Neural cell (in vitro differentiated cells): Measurements from ENCODE around the gene TTC19. TPM values are rescaled to one million over a fixed set of nuclear protein-coding genes. Genes with fewer than 3 reads are reported as not detected.

Experiments
- H2AFZ ChIP-seq: fragments of 200-600, 300-800 bp; sonication (generic), shearing (Covaris generic); 2 replicates; pipeline ENCODE4 v1.6.0; 2014; ENCODE audit warnings: low read depth, mild to moderate bottlenecking, antibody characterized with exemption, low read length, moderate library complexity
- H3F3A ChIP-seq: fragments of 200-600 bp; shearing (Covaris generic); 2 replicates; pipeline ENCODE4 v1.6.1; 2016; ENCODE audit warnings: mild to moderate bottlenecking, moderate library complexity, mixed read lengths, antibody characterized with exemption, low read length; ENCODE audit not compliant: insufficient read depth, poor library complexity, severe bottlenecking
- H3K27ac ChIP-seq: fragments of 200-600, 300-800 bp; sonication (generic), shearing (Covaris generic); 2 replicates; pipeline ENCODE4 v1.5.1; 2014; ENCODE audit warnings: mild to moderate bottlenecking, low read length, moderate library complexity
- H3K27me3 ChIP-seq: fragments of 300-800, 200-600 bp; sonication (generic), shearing (Covaris generic); 2 replicates; pipeline ENCODE4 v1.6.0; 2014; ENCODE audit warnings: mild to moderate bottlenecking, low read depth, low read length, moderate library complexity; ENCODE audit not compliant: insufficient read depth
- H3K36me3 ChIP-seq: fragments of 300-800, 200-600 bp; sonication (generic), shearing (Covaris generic); 2 replicates; pipeline ENCODE4 v1.5.1; 2014; ENCODE audit warnings: mild to moderate bottlenecking, antibody characterized with exemption, low read length, moderate library complexity; ENCODE audit not compliant: insufficient read depth
- H3K4me2 ChIP-seq: fragments of 300-800, 200-600 bp; sonication (generic), shearing (Covaris generic); 2 replicates; pipeline ENCODE4 v1.6.0; 2014; ENCODE audit warnings: mild to moderate bottlenecking, low read length
- H3K4me3 ChIP-seq: fragments of 300-800, 200-600 bp; sonication (generic), shearing (Covaris generic); 2 replicates; pipeline ENCODE4 v1.5.1; 2014; ENCODE audit warnings: mild to moderate bottlenecking, low read length, moderate library complexity
- H3K79me2 ChIP-seq: fragments of 200-600 bp; shearing (Covaris generic); replicated peaks from 2 replicates; pipeline ENCODE4 v1.6.0; 2014; ENCODE audit warnings: mild to moderate bottlenecking, low read length, moderate library complexity; ENCODE audit not compliant: insufficient read depth
- H3K9ac ChIP-seq: fragments of 300-800, 200-600 bp; sonication (generic), shearing (Covaris generic); 2 replicates; pipeline ENCODE4 v1.6.1; 2016; ENCODE audit warnings: mild to moderate bottlenecking, low read length, mixed read lengths
- H3K9me2 ChIP-seq: fragments of 200-600 bp; shearing (Covaris generic); 2 replicates; pipeline ENCODE4 v1.6.1; 2016; ENCODE audit warnings: mild to moderate bottlenecking, low read length, mixed read lengths; ENCODE audit not compliant: insufficient read depth
- H3K9me3 ChIP-seq: fragments of 200-600, 300-800 bp; sonication (generic), shearing (Covaris generic); 2 replicates; pipeline ENCODE4 v1.6.1; 2016; ENCODE audit warnings: mild to moderate bottlenecking, mixed run types, low read length, moderate library complexity, mixed read lengths
- H4K20me1 ChIP-seq: fragments of 200-600 bp; shearing (Covaris generic); 2 replicates; pipeline ENCODE4 v1.6.1; 2016; ENCODE audit warnings: mild to moderate bottlenecking, mixed run types; ENCODE audit not compliant: insufficient read depth
- EP300 ChIP-seq: fragments of 450-650 bp; conservative IDR thresholded peaks from 2 replicates; pipeline ENCODE4 v1.6.1; 2014; ENCODE audit warnings: antibody characterized with exemption, mild to moderate bottlenecking, moderate library complexity; ENCODE audit not compliant: poor library complexity, severe bottlenecking
- EZH2 ChIP-seq: fragments of 200-600, 300-800 bp; shearing (Covaris generic), sonication (generic); IDR thresholded peaks from 2 replicates; pipeline ENCODE4 v1.6.1; 2014; ENCODE audit warnings: antibody characterized with exemption, low read length, borderline replicate concordance, mild to moderate bottlenecking; ENCODE audit not compliant: insufficient read depth, poor library complexity, severe bottlenecking
- MXI1 ChIP-seq: fragments of 450-650 bp; conservative IDR thresholded peaks from 2 replicates; pipeline ENCODE4 v1.6.1; 2014; ENCODE audit warnings: antibody characterized with exemption, mild to moderate bottlenecking; ENCODE audit not compliant: poor library complexity, severe bottlenecking
- POLR2AphosphoS5 ChIP-seq: IDR thresholded peaks from 2 replicates; pipeline ENCODE4 v1.6.1; 2012
- RAD21 ChIP-seq: fragments of 450-650 bp; conservative IDR thresholded peaks from 2 replicates; pipeline ENCODE4 v1.6.1; 2014; ENCODE audit warnings: antibody characterized with exemption, mild to moderate bottlenecking, moderate library complexity
- SMC3 ChIP-seq: fragments of 450-650 bp; conservative IDR thresholded peaks from 2 replicates; pipeline ENCODE4 v1.6.1; 2014; ENCODE audit warnings: antibody characterized with exemption, mild to moderate bottlenecking, moderate library complexity; ENCODE audit not compliant: poor library complexity
- TAF1 ChIP-seq: IDR thresholded peaks from 2 replicates; pipeline ENCODE4 v1.6.1; 2012; ENCODE audit warnings: low read depth
- polyA plus RNA-seq: library from polyadenylated mRNA; depleted of rRNA; stranded (reverse); fragments of >200 nt; gene quantifications from 2 replicates; pipeline ENCODE4 v1.2.3, GENCODE V29; 2014
- TF ChIP-seq, protein P1 (sequence below): IDR thresholded peaks from 2 replicates; pipeline ENCODE4 v1.6.1; 2012; ENCODE audit warnings: borderline replicate concordance
- TF ChIP-seq, protein P2 (sequence below): fragments of 450-650 bp; IDR thresholded peaks from 2 replicates; pipeline ENCODE4 v1.5.1; 2014; ENCODE audit warnings: antibody characterized with exemption, mild to moderate bottlenecking, moderate library complexity; ENCODE audit not compliant: poor library complexity, severe bottlenecking

Gene TTC19
- polyA plus RNA-seq, 1 donor from 2014 or later, result 97.8 TPM

DNA sequence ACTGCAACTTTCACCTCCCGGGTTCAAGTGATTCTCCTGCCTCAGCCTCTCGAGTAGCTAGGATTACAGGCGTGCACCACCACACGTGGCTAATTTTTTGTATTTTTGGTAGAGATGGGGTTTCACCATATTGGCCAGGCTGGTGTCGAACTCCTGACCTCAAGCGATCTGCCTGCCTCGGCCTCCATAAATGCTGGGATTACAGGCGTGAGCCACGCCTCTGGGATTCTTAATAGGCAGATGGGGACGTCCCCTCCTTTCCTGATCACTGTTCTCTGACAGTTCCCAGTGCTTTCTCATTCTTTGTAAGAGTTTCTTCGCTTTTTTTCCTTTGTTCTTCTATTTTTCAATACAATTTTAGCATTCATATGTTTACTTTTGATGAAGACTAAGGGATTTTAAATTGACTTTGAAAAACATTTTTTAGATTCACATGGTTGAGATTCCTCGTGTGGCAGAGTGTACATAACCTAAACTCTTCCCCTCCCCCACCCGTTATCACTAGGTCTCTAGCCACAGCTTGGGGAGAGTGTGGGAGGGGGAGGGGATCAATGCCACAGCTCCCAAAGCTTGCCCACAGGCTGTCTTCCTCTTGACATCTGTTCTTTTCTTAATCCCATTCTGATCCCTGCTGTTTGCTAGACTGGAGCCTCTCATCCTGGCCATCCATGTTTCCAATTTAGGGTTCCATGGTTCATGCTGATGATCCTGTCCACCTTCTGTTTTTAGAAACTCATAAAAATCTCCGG is 43.7 kb upstream of the TTC19 start:
- no peaks in the 10 kb centered on the region for H3K9me3 ChIP-seq
- no peaks in the 10 kb centered on the region for H3K27me3 ChIP-seq
- H3K36me3 ChIP-seq, result no peaks in the 10 kb centered on the region
- no peak overlapping the region for H3K4me3 ChIP-seq
- H3K4me2 ChIP-seq, result no peak overlapping the region
- no peaks in the 10 kb centered on the region for H3K9me2 ChIP-seq
- H4K20me1 ChIP-seq, result no peaks in the 10 kb centered on the region
- no peaks in the 10 kb centered on the region for H3K79me2 ChIP-seq
- no peak overlapping the region for H2AFZ ChIP-seq
- H3K27ac ChIP-seq, result no peak overlapping the region
- no peak overlapping the region for H3K9ac ChIP-seq
- H3F3A ChIP-seq, result no peaks in the 10 kb centered on the region
- TF ChIP-seq RAD21 (no peak), SMC3 (no peak), EZH2 (no peak), MXI1 (no peak), POLR2AphosphoS5 (no peak), EP300 (no peak), TAF1 (no peak)
- TF ChIP-seq, protein P1, sequence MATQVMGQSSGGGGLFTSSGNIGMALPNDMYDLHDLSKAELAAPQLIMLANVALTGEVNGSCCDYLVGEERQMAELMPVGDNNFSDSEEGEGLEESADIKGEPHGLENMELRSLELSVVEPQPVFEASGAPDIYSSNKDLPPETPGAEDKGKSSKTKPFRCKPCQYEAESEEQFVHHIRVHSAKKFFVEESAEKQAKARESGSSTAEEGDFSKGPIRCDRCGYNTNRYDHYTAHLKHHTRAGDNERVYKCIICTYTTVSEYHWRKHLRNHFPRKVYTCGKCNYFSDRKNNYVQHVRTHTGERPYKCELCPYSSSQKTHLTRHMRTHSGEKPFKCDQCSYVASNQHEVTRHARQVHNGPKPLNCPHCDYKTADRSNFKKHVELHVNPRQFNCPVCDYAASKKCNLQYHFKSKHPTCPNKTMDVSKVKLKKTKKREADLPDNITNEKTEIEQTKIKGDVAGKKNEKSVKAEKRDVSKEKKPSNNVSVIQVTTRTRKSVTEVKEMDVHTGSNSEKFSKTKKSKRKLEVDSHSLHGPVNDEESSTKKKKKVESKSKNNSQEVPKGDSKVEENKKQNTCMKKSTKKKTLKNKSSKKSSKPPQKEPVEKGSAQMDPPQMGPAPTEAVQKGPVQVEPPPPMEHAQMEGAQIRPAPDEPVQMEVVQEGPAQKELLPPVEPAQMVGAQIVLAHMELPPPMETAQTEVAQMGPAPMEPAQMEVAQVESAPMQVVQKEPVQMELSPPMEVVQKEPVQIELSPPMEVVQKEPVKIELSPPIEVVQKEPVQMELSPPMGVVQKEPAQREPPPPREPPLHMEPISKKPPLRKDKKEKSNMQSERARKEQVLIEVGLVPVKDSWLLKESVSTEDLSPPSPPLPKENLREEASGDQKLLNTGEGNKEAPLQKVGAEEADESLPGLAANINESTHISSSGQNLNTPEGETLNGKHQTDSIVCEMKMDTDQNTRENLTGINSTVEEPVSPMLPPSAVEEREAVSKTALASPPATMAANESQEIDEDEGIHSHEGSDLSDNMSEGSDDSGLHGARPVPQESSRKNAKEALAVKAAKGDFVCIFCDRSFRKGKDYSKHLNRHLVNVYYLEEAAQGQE, result no peak
- TF ChIP-seq, protein P2, sequence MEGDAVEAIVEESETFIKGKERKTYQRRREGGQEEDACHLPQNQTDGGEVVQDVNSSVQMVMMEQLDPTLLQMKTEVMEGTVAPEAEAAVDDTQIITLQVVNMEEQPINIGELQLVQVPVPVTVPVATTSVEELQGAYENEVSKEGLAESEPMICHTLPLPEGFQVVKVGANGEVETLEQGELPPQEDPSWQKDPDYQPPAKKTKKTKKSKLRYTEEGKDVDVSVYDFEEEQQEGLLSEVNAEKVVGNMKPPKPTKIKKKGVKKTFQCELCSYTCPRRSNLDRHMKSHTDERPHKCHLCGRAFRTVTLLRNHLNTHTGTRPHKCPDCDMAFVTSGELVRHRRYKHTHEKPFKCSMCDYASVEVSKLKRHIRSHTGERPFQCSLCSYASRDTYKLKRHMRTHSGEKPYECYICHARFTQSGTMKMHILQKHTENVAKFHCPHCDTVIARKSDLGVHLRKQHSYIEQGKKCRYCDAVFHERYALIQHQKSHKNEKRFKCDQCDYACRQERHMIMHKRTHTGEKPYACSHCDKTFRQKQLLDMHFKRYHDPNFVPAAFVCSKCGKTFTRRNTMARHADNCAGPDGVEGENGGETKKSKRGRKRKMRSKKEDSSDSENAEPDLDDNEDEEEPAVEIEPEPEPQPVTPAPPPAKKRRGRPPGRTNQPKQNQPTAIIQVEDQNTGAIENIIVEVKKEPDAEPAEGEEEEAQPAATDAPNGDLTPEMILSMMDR, result no peak

DNA sequence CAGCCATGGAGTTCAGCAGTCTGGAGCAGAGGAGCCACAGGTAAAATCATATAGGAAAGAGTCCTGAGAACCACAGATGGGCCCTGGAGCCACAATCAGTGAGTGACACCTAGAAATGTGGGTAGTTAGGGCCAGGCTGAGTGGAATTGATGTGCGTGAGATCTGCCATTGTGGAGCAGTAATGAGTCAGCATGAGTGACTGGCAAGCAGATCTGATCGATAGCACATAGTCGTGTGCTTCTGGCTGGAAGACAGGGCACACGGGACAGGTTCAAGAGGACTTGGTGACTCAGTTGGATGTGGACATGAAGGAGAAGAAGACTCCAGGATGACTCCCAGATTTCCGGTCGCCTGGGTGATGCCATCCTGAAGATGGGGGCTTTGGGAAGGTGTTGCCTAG is 42.4 kb upstream of the TTC19 start:
- no peak overlapping the region for H3K4me3 ChIP-seq
- TF ChIP-seq RAD21 (no peak), EP300 (no peak), MXI1 (no peak)
- TF ChIP-seq, protein P2, result no peak
- no peaks in the 10 kb centered on the region for H3F3A ChIP-seq
- H3K9ac ChIP-seq, result no peak overlapping the region
- H3K27me3 ChIP-seq, result no peaks in the 10 kb centered on the region
- H3K36me3 ChIP-seq, result no peaks in the 10 kb centered on the region
- no peaks in the 10 kb centered on the region for H4K20me1 ChIP-seq
- no peaks in the 10 kb centered on the region for H3K9me2 ChIP-seq
- no peak overlapping the region for H3K4me2 ChIP-seq
- no peaks in the 10 kb centered on the region for H3K79me2 ChIP-seq
- no peak overlapping the region for H2AFZ ChIP-seq
- no peak overlapping the region for H3K27ac ChIP-seq
- no peaks in the 10 kb centered on the region for H3K9me3 ChIP-seq
